Bronchial epithelial cell (primary cell): ENCODE data around the gene DIDO1. TPM values are rescaled to one million over a fixed set of nuclear protein-coding genes. Genes with fewer than 3 reads are reported as not detected.

Source experiments
- DNase-seq: peaks from one replicate; pipeline ENCODE4 v3.0.0-alpha.2; 2010; ENCODE audit warnings: low read depth
- FAIRE-seq: peaks from 2 replicates; lab custom pipeline; 2011; peaks lifted over from hg19 to GRCh38; lab: Jason Lieb, UNC
- H3K27me3 ChIP-seq: 2 replicates; pipeline ENCODE4 v1.5.1; 2011; ENCODE audit warnings: low read length; ENCODE audit not compliant: control insufficient read depth, insufficient read depth
- H3K36me3 ChIP-seq: 2 replicates; pipeline ENCODE4 v1.5.1; 2011; ENCODE audit warnings: low read length; ENCODE audit not compliant: control insufficient read depth, insufficient read depth
- H3K4me3 ChIP-seq: 2 replicates; pipeline ENCODE4 v1.5.1; 2011; ENCODE audit warnings: mild to moderate bottlenecking, low read depth, low read length, control low read depth
- total RNA-seq: library from RNA; depleted of rRNA; stranded (reverse); fragments of >200 nt; gene quantifications from 2 replicates; pipeline ENCODE4 v1.2.1, GENCODE V29; 2014
- TF ChIP-seq, protein P1 (sequence below): IDR thresholded peaks from 2 replicates; pipeline ENCODE4 v1.5.1; 2011; ENCODE audit warnings: mild to moderate bottlenecking, moderate library complexity, low read length, control low read depth, inconsistent platforms; ENCODE audit not compliant: insufficient read depth, severe bottlenecking

DIDO1 gene
- total RNA-seq, 1 donor from 2014 or later: 26.9 TPM

DNA sequence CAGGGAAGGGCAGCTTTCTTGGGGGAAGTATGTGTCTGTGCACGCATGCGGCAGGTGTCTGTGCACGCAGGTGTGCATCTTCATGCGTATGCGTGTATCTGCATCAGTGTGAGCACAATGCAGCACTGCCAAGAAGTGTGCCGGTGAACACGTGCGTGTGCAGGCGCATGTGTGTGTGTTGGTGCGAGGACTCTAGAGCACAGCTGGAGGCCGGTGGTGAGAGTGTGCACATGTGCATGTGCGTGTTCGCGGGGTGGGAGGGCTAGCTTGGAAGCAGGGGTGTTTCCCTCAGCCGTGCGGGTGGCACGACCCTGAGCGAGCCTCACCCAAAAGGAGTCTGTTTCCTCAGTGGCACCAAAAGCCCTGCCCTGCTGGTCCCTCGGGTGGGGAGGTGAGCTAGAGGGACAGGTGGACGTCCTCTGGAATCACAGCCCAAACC, 33.7 kb upstream of the DIDO1 start:
- H3K4me3 ChIP-seq: no peak overlapping the region
- no peaks in the 10 kb centered on the region for H3K27me3 ChIP-seq
- TF ChIP-seq, protein P1, sequence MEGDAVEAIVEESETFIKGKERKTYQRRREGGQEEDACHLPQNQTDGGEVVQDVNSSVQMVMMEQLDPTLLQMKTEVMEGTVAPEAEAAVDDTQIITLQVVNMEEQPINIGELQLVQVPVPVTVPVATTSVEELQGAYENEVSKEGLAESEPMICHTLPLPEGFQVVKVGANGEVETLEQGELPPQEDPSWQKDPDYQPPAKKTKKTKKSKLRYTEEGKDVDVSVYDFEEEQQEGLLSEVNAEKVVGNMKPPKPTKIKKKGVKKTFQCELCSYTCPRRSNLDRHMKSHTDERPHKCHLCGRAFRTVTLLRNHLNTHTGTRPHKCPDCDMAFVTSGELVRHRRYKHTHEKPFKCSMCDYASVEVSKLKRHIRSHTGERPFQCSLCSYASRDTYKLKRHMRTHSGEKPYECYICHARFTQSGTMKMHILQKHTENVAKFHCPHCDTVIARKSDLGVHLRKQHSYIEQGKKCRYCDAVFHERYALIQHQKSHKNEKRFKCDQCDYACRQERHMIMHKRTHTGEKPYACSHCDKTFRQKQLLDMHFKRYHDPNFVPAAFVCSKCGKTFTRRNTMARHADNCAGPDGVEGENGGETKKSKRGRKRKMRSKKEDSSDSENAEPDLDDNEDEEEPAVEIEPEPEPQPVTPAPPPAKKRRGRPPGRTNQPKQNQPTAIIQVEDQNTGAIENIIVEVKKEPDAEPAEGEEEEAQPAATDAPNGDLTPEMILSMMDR: no peak
- peak; percentile 64 for FAIRE-seq
- no peak for DNase-seq
- H3K36me3 ChIP-seq: no peaks in the 10 kb centered on the region

GRCh38 chr20:62959101-62959971, 33.0 kb upstream of the DIDO1 start:
- H3K4me3 ChIP-seq: no peak overlapping the region
- TF ChIP-seq, protein P1: no peak
- DNase-seq: no peak
- no peaks in the 10 kb centered on the region for H3K36me3 ChIP-seq
- FAIRE-seq: no peak
- H3K27me3 ChIP-seq: no peaks in the 10 kb centered on the region

DNA sequence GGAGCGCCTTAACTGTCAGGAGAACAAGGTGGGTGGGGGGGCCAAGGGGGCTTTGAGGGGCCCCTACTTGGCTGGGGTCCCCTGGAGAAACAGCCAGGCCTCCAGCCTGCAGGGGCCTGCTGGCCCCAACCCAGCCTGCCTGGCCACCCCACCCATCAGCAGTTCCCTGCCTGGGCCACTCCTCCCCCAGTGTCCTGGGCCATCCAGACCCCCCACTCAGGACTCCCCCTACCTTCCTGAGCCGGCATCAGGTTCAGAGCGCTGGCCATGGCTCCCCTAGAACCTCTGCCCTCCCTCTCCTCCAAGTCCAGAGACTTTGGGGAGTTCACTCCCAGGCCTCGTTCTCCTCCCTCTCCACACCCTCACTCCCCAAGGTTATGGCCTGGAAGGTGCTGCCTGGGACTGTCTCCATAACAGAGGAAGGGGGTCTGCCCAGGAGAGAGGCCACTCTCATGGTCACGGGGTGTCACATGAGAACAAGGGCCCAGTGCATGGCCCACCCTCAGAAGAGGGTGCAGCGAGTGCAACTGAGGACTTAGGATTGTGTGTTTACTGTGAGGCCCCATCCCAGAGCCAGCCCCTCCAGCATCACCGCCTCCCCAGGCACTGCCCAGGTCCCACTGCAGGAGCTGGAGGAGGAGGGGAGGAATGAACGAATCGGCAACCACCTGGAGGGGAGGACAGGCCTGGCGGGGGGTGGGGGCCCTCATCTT, 32.2 kb upstream of the DIDO1 start:
- TF ChIP-seq, protein P1: no peak
- FAIRE-seq (no peak), DNase-seq (no peak)
- Histone ChIP-seq H3K4me3 (no peak overlapping the region), H3K27me3 (no peaks in the 10 kb centered on the region), H3K36me3 (no peaks in the 10 kb centered on the region)

GRCh38 chr20:62957136-62958117, 31.1 kb upstream of the DIDO1 start:
- FAIRE-seq (no peak), DNase-seq (no peak)
- TF ChIP-seq, protein P1: no peak
- no peaks in the 10 kb centered on the region for H3K36me3 ChIP-seq
- H3K4me3 ChIP-seq: no peak overlapping the region
- no peaks in the 10 kb centered on the region for H3K27me3 ChIP-seq

DNA sequence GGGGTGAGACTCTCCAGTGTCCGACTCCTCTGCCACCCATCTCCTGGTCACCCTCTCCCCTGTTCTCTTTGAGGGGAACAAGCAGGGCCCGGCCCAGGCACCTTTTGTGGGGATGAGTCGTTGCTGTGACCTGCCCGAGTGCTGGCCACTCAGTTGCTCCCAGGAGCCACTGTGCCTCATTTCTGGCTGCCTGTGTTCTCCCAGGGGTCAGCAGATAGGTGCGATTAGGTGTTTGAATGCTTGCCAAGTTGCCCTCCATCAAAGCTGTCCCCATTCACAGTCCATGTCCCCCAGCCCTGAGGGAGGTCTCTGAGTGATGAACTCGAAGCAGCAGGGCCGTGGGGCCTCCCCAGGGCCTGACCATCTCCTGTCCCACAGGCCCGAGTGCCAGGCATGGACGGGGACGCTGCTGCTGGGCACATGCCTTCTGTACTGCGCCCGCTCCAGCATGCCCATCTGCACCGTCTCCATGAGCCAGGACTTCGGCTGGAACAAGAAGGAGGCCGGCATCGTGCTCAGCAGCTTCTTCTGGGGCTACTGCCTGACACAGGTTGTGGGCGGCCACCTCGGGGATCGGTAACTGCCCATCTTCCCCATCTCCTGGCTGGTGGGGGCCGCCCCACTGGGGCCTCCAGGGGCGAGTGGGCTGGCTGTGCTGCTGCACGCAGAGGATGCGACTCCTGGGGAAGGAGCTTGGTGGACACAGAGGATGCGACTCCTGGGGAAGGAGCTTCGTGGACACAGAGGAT, 30.3 kb upstream of the DIDO1 start:
- no peak for DNase-seq
- no peak for FAIRE-seq
- Histone ChIP-seq H3K36me3 (no peaks in the 10 kb centered on the region), H3K4me3 (no peak overlapping the region), H3K27me3 (no peaks in the 10 kb centered on the region)
- TF ChIP-seq, protein P1: no peak
